ENCODE measurements around the gene CDR2. TPM values are rescaled to one million over a fixed set of nuclear protein-coding genes. Genes with fewer than 3 reads are reported as not detected.

Gene CDR2
- total RNA-seq, 1 donor from 2014 or later = 6.8 TPM

DNA sequence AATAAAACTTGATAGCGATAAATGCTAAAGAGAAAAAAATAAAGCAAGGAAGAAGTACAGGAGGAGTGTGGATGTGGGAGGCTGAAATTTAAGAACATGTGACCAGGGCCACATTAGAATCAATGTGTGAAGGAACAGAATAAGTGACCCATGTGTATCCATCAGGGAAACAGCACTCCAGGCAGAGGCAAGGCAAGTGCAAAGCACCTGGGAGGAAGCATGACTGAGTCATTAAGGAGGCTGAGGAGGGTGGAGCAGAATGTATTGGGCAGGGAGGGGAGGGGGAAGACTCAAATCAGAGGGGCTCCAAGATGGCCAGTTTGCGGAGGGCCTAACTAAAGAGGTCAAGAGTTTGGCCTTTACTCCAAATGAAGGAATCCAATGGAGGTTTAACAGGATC is 8.0 kb downstream of the CDR2 start:
- H3K9me3 ChIP-seq (replicated peaks) = no peaks in the 10 kb centered on the region
- TF ChIP-seq, protein P1, sequence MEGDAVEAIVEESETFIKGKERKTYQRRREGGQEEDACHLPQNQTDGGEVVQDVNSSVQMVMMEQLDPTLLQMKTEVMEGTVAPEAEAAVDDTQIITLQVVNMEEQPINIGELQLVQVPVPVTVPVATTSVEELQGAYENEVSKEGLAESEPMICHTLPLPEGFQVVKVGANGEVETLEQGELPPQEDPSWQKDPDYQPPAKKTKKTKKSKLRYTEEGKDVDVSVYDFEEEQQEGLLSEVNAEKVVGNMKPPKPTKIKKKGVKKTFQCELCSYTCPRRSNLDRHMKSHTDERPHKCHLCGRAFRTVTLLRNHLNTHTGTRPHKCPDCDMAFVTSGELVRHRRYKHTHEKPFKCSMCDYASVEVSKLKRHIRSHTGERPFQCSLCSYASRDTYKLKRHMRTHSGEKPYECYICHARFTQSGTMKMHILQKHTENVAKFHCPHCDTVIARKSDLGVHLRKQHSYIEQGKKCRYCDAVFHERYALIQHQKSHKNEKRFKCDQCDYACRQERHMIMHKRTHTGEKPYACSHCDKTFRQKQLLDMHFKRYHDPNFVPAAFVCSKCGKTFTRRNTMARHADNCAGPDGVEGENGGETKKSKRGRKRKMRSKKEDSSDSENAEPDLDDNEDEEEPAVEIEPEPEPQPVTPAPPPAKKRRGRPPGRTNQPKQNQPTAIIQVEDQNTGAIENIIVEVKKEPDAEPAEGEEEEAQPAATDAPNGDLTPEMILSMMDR (IDR thresholded peaks at IDR 0.05; ENCODE audit: borderline replicate concordance) = no peak
- H3K4me3 ChIP-seq = no peak overlapping the region
- DNase-seq = no peak
- H3K27me3 ChIP-seq (ENCODE audit: low read depth) = no peaks in the 10 kb centered on the region
- peaks cover 25% of the 10 kb centered on the region for H3K4me1 ChIP-seq
- peaks cover 21% of the 10 kb centered on the region for H3K36me3 ChIP-seq
- H3K27ac ChIP-seq (replicated peaks) = no peak overlapping the region
- intact Hi-C loops (cut with micrococcal nuclease) = no loop called here

DNA sequence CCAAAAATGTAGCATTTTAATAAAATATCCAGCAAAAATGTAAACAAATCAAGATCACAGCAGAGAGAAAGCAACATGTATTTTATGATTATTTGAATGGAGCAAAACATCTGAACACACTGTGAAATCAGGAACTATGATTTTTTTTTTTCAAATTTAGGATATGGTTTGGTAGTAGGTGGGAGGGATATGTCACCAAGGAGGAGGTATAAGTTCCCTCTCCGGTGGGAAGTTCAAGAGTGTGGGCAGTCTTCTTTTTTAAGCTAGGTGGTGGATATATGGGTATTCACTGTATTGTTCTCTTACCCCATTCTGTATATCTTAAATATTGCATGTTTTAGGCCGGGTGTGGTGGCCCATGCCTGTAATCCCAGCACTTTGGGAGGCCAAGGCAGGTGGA is 10.2 kb downstream of the CDR2 start:
- intact Hi-C loops (cut with micrococcal nuclease) = no loop called here
- Histone ChIP-seq H3K27ac (replicated peaks) (no peak overlapping the region), H3K9me3 (replicated peaks) (no peaks in the 10 kb centered on the region), H3K36me3 (peaks cover 27% of the 10 kb centered on the region), H3K4me3 (no peak overlapping the region), H3K4me1 (peaks cover 6% of the 10 kb centered on the region), H3K27me3 (ENCODE audit: low read depth) (no peaks in the 10 kb centered on the region)
- TF ChIP-seq, protein P1 (IDR thresholded peaks at IDR 0.05; ENCODE audit: borderline replicate concordance) = no peak
- no peak for DNase-seq

DNA sequence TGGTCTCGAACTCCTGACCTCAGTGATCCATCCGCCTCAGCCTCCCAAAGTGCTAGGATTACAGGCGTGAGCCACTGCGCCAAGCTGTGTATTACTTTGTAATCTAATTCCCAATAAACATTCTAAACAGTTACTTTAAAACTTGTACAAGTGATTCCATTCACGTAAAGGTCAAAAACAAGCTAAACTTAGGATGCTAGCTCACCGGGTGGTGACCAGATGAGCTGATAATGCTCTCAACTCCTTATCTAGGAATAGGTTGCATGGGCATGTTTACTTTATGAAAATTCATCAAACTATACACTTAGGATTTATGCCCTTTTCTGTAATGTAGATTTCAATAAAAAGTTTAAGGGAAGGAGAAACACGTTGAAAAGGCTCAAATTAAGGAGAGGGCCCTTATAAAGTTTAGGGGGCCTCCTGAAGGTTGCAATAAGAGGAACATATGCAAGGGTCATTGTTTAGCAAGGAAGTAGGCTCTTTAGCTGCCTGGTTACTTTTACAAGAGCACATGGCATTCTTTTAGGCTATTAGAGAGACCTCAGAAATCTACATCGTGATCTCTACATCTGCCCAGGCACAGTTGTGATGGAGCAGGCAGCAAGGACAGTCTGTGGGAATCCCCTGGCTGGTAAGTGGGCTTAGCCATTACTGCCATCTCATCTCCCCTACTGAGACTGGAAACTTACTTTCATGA is 13.3 kb downstream of the CDR2 start:
- intact Hi-C loops (cut with micrococcal nuclease) = no loop called here
- no peak overlapping the region for H3K27ac ChIP-seq (replicated peaks)
- no peak for DNase-seq
- H3K4me3 ChIP-seq = no peak overlapping the region
- no peaks in the 10 kb centered on the region for H3K9me3 ChIP-seq (replicated peaks)
- no peaks in the 10 kb centered on the region for H3K4me1 ChIP-seq
- no peaks in the 10 kb centered on the region for H3K27me3 ChIP-seq (ENCODE audit: low read depth)
- H3K36me3 ChIP-seq = peaks cover 27% of the 10 kb centered on the region
- TF ChIP-seq, protein P1 (IDR thresholded peaks at IDR 0.05; ENCODE audit: borderline replicate concordance) = no peak

DNA sequence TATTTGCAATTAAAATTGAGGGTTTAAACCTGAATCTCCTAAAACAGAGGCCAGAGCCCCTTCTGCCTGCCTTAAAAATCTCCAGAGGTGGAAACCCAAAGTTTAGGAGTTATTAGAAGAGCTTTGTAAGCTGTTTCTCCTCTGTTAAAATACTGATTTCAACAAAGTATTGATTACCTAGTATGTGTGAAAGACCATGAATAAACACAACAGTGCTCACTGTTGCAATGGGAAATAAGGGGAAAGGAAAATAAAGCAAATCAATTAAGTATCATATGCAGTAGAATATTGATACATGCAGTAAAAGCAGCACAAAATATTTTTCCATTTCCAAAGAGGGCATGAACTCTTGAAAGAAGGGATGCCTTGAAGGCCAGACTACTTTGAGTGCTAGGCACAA is 14.7 kb downstream of the CDR2 start:
- no peak for DNase-seq
- TF ChIP-seq, protein P1 (IDR thresholded peaks at IDR 0.05; ENCODE audit: borderline replicate concordance) = no peak
- peaks cover 26% of the 10 kb centered on the region for H3K36me3 ChIP-seq
- H3K4me3 ChIP-seq = no peak overlapping the region
- no peaks in the 10 kb centered on the region for H3K9me3 ChIP-seq (replicated peaks)
- H3K4me1 ChIP-seq = no peaks in the 10 kb centered on the region
- no peak overlapping the region for H3K27ac ChIP-seq (replicated peaks)
- no peaks in the 10 kb centered on the region for H3K27me3 ChIP-seq (ENCODE audit: low read depth)
- intact Hi-C loops (cut with micrococcal nuclease) = no loop called here

DNA sequence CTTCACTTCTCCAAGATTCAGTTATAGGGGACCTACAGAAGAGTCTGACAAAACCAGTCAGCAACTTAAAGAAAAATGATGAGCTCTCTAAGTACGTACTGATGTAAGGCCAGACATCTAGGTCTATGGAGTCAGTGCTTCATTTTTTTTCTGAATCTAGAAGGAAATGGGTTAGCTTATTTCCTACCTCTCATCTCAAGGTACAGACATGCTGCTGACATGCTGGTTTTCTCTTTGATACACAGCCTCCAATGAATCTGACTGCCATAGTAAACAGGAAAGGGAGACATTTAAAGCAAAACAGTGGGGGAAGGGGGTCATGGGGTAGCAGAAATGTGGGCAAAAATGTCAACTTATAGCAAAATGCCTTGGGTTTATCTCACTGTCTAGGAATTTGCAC is 16.4 kb downstream of the CDR2 start:
- H3K27ac ChIP-seq (replicated peaks) = no peak overlapping the region
- H3K4me1 ChIP-seq = peaks cover 13% of the 10 kb centered on the region
- DNase-seq = no peak
- no peak overlapping the region for H3K4me3 ChIP-seq
- H3K27me3 ChIP-seq (ENCODE audit: low read depth) = no peaks in the 10 kb centered on the region
- no peaks in the 10 kb centered on the region for H3K9me3 ChIP-seq (replicated peaks)
- H3K36me3 ChIP-seq = peaks cover 9% of the 10 kb centered on the region
- TF ChIP-seq, protein P1 (IDR thresholded peaks at IDR 0.05; ENCODE audit: borderline replicate concordance) = no peak
- intact Hi-C loops (cut with micrococcal nuclease) = no loop called here
